Measurements from ENCODE around the gene GRK3.

The GRK3 gene

DNA sequence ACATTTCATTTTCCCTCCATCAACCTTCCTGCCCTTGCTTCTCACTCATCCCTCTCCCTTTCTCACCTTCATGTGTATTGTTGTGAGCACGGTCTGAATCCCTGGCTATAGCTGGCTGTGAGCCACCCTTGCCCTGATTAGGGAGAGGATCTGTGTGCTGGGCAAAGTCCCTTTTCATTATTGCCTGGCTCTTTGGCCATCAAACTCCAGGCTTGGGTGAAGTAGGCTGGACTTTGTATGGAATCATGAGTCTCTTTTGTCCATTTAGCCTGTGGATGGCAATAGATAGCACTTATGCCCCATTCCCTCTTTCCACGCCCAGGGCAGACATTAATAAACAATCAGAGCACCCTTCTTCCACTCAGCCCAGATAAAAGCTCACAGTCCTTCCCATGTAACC lies 184.2 kb downstream of the GRK3 start:
- Histone ChIP-seq H3K9me3 (ENCODE audit: control insufficient read depth, insufficient read depth, low read length) (no peaks in the 10 kb centered on the region), H3K36me3 (ENCODE audit: control insufficient read depth, insufficient read depth, low read length) (no peaks in the 10 kb centered on the region), H3K4me3 (ENCODE audit: low read depth, low read length) (no peak overlapping the region), H3K4me1 (ENCODE audit: control insufficient read depth, insufficient read depth, low read length) (no peaks in the 10 kb centered on the region), H3K9ac (ENCODE audit: low read depth, low read length) (no peak overlapping the region), H3K27me3 (ENCODE audit: control insufficient read depth, insufficient read depth, low read length) (no peaks in the 10 kb centered on the region)

DNA sequence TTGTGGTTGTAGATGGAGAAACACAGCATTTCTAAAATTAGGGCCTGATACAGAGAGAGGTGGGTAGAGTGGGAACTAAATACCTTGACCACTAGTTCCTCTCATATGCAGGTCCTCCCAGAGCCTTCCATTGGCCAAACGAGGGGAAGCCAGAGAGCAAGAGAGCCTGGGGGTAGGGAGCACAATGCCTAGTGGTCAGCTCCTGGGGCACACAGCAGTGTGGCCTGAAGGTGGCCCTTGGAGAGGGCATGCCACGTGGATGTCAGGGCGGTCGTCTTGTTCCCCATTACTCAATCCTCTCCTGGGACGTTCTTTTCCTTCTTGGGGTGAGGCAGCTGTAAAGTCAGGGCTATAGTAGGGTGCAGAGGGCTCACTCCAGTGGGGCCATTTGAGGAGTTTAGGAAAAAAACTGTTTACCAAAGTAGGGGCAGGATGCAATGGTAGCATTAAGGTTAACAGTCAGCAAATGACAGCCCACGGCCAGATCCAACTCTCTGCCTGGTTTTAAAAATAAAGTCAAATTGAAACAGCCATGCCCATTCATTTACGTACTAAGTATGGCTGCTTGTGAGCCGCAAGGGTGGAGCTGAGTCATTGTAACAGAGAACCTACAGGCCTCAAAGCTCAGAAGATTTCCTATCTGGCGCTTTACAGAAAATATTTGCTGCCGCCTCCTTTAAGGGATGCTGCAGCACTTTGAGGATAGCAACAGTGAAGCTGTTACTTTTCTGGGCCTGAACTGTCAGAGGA lies 185.1 kb downstream of the GRK3 start:
- no peak overlapping the region for H3K9ac ChIP-seq (ENCODE audit: low read depth, low read length)
- no peaks in the 10 kb centered on the region for H3K4me1 ChIP-seq (ENCODE audit: control insufficient read depth, insufficient read depth, low read length)
- no peaks in the 10 kb centered on the region for H3K36me3 ChIP-seq (ENCODE audit: control insufficient read depth, insufficient read depth, low read length)
- H3K9me3 ChIP-seq (ENCODE audit: control insufficient read depth, insufficient read depth, low read length), result no peaks in the 10 kb centered on the region
- no peaks in the 10 kb centered on the region for H3K27me3 ChIP-seq (ENCODE audit: control insufficient read depth, insufficient read depth, low read length)
- H3K4me3 ChIP-seq (ENCODE audit: low read depth, low read length), result no peak overlapping the region

DNA sequence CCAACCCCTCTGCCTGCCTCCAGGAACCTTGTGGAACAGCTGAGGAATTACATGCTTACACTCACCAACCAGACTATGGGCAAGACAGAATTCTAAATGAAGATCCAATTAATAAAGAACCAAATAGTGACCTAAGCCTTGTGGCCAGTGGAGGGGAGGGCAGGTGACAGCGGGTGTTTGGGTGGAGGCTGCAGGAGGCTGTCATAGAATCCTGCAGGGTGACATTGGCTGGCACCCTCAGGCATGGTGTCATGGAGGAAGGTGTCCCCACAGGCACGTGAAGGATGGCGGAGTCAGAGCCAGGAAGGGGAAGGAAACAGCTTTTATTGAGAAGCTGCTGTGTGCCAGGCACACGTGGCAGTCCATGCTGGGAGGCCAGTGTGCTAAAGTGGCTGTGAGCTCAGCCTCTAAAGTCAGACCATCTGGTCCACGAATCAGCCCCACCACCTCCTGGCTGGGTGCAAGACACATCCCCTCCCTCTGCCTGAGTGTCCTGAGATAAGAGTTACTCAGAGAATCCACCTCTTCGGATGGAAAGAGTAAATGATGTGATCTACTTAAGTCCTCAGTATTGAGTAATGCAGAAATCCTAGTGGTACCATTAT lies 186.2 kb downstream of the GRK3 start:
- no peaks in the 10 kb centered on the region for H3K4me1 ChIP-seq (ENCODE audit: control insufficient read depth, insufficient read depth, low read length)
- H3K9ac ChIP-seq (ENCODE audit: low read depth, low read length), result no peak overlapping the region
- H3K9me3 ChIP-seq (ENCODE audit: control insufficient read depth, insufficient read depth, low read length), result no peaks in the 10 kb centered on the region
- H3K27me3 ChIP-seq (ENCODE audit: control insufficient read depth, insufficient read depth, low read length), result no peaks in the 10 kb centered on the region
- H3K36me3 ChIP-seq (ENCODE audit: control insufficient read depth, insufficient read depth, low read length), result no peaks in the 10 kb centered on the region
- H3K4me3 ChIP-seq (ENCODE audit: low read depth, low read length), result no peak overlapping the region

DNA sequence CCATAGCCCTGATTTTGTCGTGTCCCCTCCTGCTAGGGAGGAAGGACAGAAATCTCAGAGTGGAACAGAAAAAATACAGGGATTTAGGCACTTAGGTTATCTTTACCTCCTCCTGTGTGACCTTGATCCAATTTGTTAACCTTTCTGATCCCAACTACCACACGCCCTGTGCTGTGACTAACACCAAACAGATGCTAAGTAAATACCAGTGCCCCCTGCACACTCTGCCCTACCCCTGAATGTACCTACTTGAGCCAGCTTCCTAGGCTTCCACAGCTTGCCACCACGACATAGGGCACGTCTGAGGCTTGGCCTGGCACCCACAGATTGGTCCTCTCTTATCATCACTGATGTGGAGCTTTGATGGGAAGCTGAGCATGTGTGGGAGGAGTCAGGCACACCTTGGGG lies 186.7 kb downstream of the GRK3 start:
- H3K9ac ChIP-seq (ENCODE audit: low read depth, low read length), result no peak overlapping the region
- no peaks in the 10 kb centered on the region for H3K27me3 ChIP-seq (ENCODE audit: control insufficient read depth, insufficient read depth, low read length)
- H3K4me1 ChIP-seq (ENCODE audit: control insufficient read depth, insufficient read depth, low read length), result no peaks in the 10 kb centered on the region
- no peak overlapping the region for H3K4me3 ChIP-seq (ENCODE audit: low read depth, low read length)
- no peaks in the 10 kb centered on the region for H3K36me3 ChIP-seq (ENCODE audit: control insufficient read depth, insufficient read depth, low read length)
- no peaks in the 10 kb centered on the region for H3K9me3 ChIP-seq (ENCODE audit: control insufficient read depth, insufficient read depth, low read length)

DNA sequence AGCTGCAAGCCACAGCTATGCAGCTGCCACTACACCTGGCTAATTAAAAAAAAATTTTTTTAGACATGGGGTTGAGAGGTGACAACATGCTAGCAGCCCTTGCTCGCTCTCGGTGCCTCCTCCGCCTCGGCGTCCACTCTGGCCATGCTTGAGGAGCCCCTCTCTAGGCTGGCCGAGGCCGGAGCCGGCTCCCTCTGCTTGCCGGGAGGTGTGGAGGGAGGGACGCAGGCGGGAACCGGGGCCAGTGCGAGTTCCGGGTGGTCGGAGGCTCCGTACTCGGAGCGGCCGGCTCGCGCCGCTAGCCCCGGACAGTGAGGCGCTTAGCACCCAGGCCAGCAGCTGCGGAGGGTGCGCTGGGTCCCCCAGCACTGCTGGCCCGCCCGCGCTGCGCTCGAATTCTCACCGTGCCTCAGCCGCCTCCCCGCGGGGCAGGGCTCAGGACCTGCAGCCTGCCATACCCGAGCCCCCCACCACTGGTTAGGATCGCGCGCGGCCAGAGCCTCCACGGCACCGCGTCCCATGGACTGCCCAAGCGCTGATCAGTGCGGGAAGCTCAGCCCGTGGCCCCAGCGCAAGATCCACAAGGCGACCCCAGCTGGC lies 188.2 kb downstream of the GRK3 start:
- H3K4me1 ChIP-seq (ENCODE audit: control insufficient read depth, insufficient read depth, low read length), result no peaks in the 10 kb centered on the region
- H3K9me3 ChIP-seq (ENCODE audit: control insufficient read depth, insufficient read depth, low read length), result no peaks in the 10 kb centered on the region
- H3K27me3 ChIP-seq (ENCODE audit: control insufficient read depth, insufficient read depth, low read length), result no peaks in the 10 kb centered on the region
- H3K4me3 ChIP-seq (ENCODE audit: low read depth, low read length), result no peak overlapping the region
- H3K9ac ChIP-seq (ENCODE audit: low read depth, low read length), result no peak overlapping the region
- no peaks in the 10 kb centered on the region for H3K36me3 ChIP-seq (ENCODE audit: control insufficient read depth, insufficient read depth, low read length)

DNA sequence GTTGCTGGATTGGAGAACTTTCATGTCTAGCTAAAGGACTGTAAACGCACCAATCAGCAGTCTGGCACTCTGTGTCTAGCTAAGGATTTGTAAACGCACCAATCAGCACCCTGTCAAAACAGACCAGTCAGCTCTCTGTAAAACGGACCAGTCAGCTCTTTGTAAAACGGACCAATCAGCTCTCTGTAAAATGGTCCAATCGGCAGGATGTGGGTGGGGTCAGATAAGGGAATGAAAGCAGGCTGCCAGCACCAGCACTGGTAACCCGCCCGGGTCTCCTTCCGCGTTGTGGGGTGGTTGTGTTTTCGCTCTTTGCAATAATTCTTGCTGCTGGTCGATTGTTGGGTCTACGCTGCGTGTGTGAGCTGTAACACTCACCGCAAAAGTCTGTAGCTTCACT lies 188.8 kb downstream of the GRK3 start:
- Histone ChIP-seq H3K4me1 (ENCODE audit: control insufficient read depth, insufficient read depth, low read length) (no peaks in the 10 kb centered on the region), H3K4me3 (ENCODE audit: low read depth, low read length) (no peak overlapping the region), H3K36me3 (ENCODE audit: control insufficient read depth, insufficient read depth, low read length) (no peaks in the 10 kb centered on the region), H3K27me3 (ENCODE audit: control insufficient read depth, insufficient read depth, low read length) (no peaks in the 10 kb centered on the region), H3K9ac (ENCODE audit: low read depth, low read length) (no peak overlapping the region), H3K9me3 (ENCODE audit: control insufficient read depth, insufficient read depth, low read length) (no peaks in the 10 kb centered on the region)

DNA sequence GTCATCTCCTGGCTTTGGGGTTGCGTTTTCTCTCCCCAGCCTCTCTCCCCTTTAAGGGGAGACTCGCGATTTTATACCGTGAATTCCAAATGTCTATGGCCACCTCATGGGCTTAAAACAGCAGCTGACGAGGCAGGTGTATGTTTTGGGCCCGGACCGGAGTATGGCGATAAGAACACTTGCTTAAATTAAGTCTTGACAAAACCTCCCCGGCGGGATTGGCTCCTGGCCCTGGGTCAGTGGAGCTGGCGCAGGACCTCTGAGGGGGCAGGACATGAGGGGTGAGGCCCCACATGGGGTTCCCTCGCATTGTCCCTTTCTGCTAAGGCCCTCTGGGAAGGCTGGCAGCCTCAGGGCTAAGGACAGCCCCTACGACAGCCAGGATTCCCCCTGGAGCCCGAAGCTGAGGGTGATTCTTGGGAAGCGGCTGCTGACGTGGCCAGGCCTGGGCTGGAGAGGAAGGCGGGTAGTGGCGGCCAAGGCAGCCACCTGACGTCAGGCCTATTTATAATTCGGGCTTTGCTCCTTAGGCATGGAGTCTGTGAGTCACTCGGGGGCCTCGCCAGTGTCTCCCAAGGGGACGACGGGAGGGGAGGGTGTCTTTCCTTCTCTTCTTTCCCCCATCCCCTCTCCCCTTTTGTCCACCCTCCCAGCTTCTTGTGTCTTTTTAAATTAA lies 190.2 kb downstream of the GRK3 start:
- Histone ChIP-seq H3K9ac (ENCODE audit: low read depth, low read length) (no peak overlapping the region), H3K4me3 (ENCODE audit: low read depth, low read length) (no peak overlapping the region), H3K27me3 (ENCODE audit: control insufficient read depth, insufficient read depth, low read length) (no peaks in the 10 kb centered on the region), H3K9me3 (ENCODE audit: control insufficient read depth, insufficient read depth, low read length) (no peaks in the 10 kb centered on the region), H3K36me3 (ENCODE audit: control insufficient read depth, insufficient read depth, low read length) (no peaks in the 10 kb centered on the region), H3K4me1 (ENCODE audit: control insufficient read depth, insufficient read depth, low read length) (no peaks in the 10 kb centered on the region)

DNA sequence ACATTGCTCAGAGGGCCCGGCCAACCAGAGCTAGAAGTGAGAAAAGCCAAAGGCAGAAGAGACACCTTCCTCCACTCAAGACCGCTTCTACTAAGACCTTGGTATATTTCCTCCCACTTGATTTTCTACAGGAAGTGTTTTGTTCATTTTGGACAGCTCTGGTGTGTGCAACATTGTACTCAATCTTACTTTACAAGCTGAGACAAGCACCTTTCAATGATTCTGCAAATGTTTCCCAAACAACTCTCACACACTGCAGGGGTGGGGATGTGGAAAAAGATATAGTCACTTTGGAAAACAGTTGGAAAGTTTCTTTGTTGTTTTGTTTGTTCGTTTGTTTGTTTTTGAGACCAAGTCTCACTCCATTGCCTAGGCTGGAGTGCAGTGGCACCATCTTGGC lies 193.2 kb downstream of the GRK3 start:
- Histone ChIP-seq H3K4me3 (ENCODE audit: low read depth, low read length) (no peak overlapping the region), H3K27me3 (ENCODE audit: control insufficient read depth, insufficient read depth, low read length) (no peaks in the 10 kb centered on the region), H3K9ac (ENCODE audit: low read depth, low read length) (no peak overlapping the region), H3K9me3 (ENCODE audit: control insufficient read depth, insufficient read depth, low read length) (no peaks in the 10 kb centered on the region), H3K36me3 (ENCODE audit: control insufficient read depth, insufficient read depth, low read length) (no peaks in the 10 kb centered on the region), H3K4me1 (ENCODE audit: control insufficient read depth, insufficient read depth, low read length) (no peaks in the 10 kb centered on the region)

DNA sequence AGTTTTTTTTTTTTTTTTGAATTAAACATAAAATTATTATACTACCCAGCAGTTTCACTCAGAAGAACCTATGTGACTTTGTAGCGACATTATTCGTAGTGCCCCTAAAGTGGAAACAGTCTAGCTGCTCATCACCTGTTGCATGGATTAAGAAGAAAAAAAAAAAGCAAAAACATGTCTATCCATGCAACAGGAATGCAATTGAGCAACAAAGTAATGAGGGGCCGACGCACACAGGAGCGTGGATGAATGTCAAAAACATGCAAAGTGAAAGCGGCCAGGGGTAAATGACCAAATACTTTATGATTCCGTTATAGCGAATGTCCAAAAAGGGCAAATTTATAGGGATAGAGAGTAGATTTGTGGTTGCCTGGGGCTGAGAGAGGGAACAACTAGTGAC lies 193.8 kb downstream of the GRK3 start:
- H3K27me3 ChIP-seq (ENCODE audit: control insufficient read depth, insufficient read depth, low read length), result no peaks in the 10 kb centered on the region
- H3K4me1 ChIP-seq (ENCODE audit: control insufficient read depth, insufficient read depth, low read length), result no peaks in the 10 kb centered on the region
- H3K9ac ChIP-seq (ENCODE audit: low read depth, low read length), result no peak overlapping the region
- no peak overlapping the region for H3K4me3 ChIP-seq (ENCODE audit: low read depth, low read length)
- H3K36me3 ChIP-seq (ENCODE audit: control insufficient read depth, insufficient read depth, low read length), result no peaks in the 10 kb centered on the region
- no peaks in the 10 kb centered on the region for H3K9me3 ChIP-seq (ENCODE audit: control insufficient read depth, insufficient read depth, low read length)

DNA sequence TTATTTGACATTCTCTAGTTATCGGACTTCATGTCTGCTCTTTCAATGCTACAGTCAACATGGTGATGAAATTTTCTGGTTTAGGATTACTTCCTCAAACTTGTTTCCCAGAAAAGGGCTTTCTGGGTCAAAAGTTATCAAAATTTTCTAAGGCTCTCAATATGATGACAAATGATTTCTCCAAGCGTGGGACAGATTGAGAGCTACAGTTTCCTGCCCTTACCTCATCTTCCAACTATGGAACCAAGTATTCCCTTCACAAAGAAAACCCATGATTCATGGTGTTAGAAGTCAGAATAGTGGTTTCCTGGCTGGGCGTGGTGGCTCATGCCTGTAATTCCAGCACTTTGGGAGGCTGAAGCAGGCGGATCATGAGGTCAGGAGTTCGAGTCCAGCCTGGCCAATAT lies 195.4 kb downstream of the GRK3 start:
- no peaks in the 10 kb centered on the region for H3K27me3 ChIP-seq (ENCODE audit: control insufficient read depth, insufficient read depth, low read length)
- no peaks in the 10 kb centered on the region for H3K9me3 ChIP-seq (ENCODE audit: control insufficient read depth, insufficient read depth, low read length)
- no peaks in the 10 kb centered on the region for H3K4me1 ChIP-seq (ENCODE audit: control insufficient read depth, insufficient read depth, low read length)
- H3K9ac ChIP-seq (ENCODE audit: low read depth, low read length), result no peak overlapping the region
- H3K4me3 ChIP-seq (ENCODE audit: low read depth, low read length), result no peak overlapping the region
- H3K36me3 ChIP-seq (ENCODE audit: control insufficient read depth, insufficient read depth, low read length), result no peaks in the 10 kb centered on the region

DNA sequence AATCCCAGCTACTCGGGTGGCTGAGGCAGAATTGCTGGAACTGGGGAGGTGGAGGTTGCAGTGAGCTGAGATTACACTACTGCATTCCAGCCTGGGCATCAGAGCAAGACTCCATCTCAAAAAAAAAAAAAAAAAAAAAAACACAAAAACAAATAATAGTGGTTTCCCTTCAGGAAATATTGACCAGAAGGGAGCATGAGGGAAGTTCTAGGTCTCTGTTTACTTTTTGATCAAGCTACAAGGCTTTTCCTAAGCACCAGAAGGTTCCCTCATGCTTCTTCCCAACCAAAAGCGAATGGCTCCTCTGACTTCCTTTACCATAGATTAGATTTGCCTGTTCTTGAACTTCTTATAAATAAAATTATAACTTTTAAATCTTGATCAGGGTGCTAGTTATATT lies 195.8 kb downstream of the GRK3 start:
- no peaks in the 10 kb centered on the region for H3K36me3 ChIP-seq (ENCODE audit: control insufficient read depth, insufficient read depth, low read length)
- no peaks in the 10 kb centered on the region for H3K4me1 ChIP-seq (ENCODE audit: control insufficient read depth, insufficient read depth, low read length)
- no peaks in the 10 kb centered on the region for H3K27me3 ChIP-seq (ENCODE audit: control insufficient read depth, insufficient read depth, low read length)
- H3K9ac ChIP-seq (ENCODE audit: low read depth, low read length), result no peak overlapping the region
- H3K4me3 ChIP-seq (ENCODE audit: low read depth, low read length), result no peak overlapping the region
- no peaks in the 10 kb centered on the region for H3K9me3 ChIP-seq (ENCODE audit: control insufficient read depth, insufficient read depth, low read length)

All from iPS-15b (cell line).